ENCODE measurements around the gene ZNF30.

DNA sequence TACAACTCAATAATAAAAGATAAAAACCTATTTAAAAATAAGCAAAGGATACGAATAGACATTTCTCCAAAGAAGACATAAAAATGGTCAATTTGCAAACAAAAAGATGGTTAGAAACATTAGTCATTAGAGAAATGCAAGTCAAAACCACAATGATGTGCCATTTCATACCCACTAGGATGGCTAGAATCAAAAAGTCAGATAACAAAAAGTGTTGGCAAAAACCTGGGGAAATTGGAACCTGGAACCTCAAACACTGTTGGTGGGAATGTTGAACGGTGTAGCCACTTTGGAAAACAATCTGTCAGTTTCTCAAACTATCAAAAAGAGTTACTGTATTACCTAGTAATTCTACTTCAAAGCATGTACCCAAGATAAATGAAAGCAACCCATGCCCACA, 26.5 kb upstream of the ZNF30 start:
- TF ChIP-seq POLR2A (IDR thresholded peaks at IDR 0.05; ENCODE audit: low read depth) = no peak
- TF ChIP-seq, protein P1, sequence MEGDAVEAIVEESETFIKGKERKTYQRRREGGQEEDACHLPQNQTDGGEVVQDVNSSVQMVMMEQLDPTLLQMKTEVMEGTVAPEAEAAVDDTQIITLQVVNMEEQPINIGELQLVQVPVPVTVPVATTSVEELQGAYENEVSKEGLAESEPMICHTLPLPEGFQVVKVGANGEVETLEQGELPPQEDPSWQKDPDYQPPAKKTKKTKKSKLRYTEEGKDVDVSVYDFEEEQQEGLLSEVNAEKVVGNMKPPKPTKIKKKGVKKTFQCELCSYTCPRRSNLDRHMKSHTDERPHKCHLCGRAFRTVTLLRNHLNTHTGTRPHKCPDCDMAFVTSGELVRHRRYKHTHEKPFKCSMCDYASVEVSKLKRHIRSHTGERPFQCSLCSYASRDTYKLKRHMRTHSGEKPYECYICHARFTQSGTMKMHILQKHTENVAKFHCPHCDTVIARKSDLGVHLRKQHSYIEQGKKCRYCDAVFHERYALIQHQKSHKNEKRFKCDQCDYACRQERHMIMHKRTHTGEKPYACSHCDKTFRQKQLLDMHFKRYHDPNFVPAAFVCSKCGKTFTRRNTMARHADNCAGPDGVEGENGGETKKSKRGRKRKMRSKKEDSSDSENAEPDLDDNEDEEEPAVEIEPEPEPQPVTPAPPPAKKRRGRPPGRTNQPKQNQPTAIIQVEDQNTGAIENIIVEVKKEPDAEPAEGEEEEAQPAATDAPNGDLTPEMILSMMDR (IDR thresholded peaks at IDR 0.05) = no peak
- no peak for TF ChIP-seq POLR2AphosphoS5 (IDR thresholded peaks at IDR 0.05)

All from esophagus muscularis mucosa (tissue), 3 donors.